Hepatocyte (in vitro differentiated cells): ENCODE measurements around the gene MSI2.

ENCODE experiments used
- CTCF ChIP-seq: fragments of 200-600 bp; sonication (generic); IDR thresholded peaks from 2 replicates; pipeline ENCODE4 v1.5.1; 2016; ENCODE audit warnings: antibody characterized with exemption, mild to moderate bottlenecking; ENCODE audit not compliant: poor library complexity
- EZH2 ChIP-seq: fragments of 200-600 bp; sonication (generic); IDR thresholded peaks from 2 replicates; pipeline ENCODE4 v1.6.1; 2016; ENCODE audit warnings: antibody characterized with exemption, mild to moderate bottlenecking, borderline replicate concordance
- EZH2phosphoT487 ChIP-seq: fragments of 200-600 bp; sonication (generic); IDR thresholded peaks from one replicate; pipeline ENCODE4 v1.6.1; 2018; ENCODE audit warnings: antibody characterized with exemption, mild to moderate bottlenecking, low read depth, moderate library complexity; ENCODE audit not compliant: unreplicated experiment, severe bottlenecking

- TF ChIP-seq CTCF (no peak), EZH2phosphoT487 (no peak), EZH2 (no peak)
These were observed 6.8 kb upstream of the MSI2 start for GRCh38 chr17:57249520-57249919.
